Measurements from ENCODE around the gene MED13L.

The MED13L gene

GRCh38 chr12:116138781-116139180 is 138.7 kb downstream of the MED13L start:
- no peak for TF ChIP-seq CTCF (IDR thresholded peaks at IDR 0.05; ENCODE audit: low read depth, low read length)
- no peaks in the 10 kb centered on the region for H3K9me3 ChIP-seq
- no peaks in the 10 kb centered on the region for H3K27me3 ChIP-seq
- no peak for DNase-seq
- H3K4me1 ChIP-seq: peaks cover 45% of the 10 kb centered on the region
- H3K36me3 ChIP-seq: no peaks in the 10 kb centered on the region
- no peak overlapping the region for H3K4me3 ChIP-seq (ENCODE audit: low read depth, low read length)

- H3K36me3 ChIP-seq: no peaks in the 10 kb centered on the region
- DNase-seq: no peak
- H3K9me3 ChIP-seq: no peaks in the 10 kb centered on the region
- no peak for TF ChIP-seq CTCF (IDR thresholded peaks at IDR 0.05; ENCODE audit: low read depth, low read length)
- no peak overlapping the region for H3K4me3 ChIP-seq (ENCODE audit: low read depth, low read length)
- no peaks in the 10 kb centered on the region for H3K27me3 ChIP-seq
- peaks cover 44% of the 10 kb centered on the region for H3K4me1 ChIP-seq
Measured at GRCh38 chr12:116138364-116138763, 139.1 kb downstream of the MED13L start.

GRCh38 chr12:116137318-116137717 is 140.2 kb downstream of the MED13L start:
- Histone ChIP-seq H3K36me3 (no peaks in the 10 kb centered on the region), H3K4me1 (peaks cover 42% of the 10 kb centered on the region), H3K4me3 (ENCODE audit: low read depth, low read length) (no peak overlapping the region), H3K9me3 (no peaks in the 10 kb centered on the region), H3K27me3 (no peaks in the 10 kb centered on the region)
- no peak for TF ChIP-seq CTCF (IDR thresholded peaks at IDR 0.05; ENCODE audit: low read depth, low read length)
- no peak for DNase-seq

- H3K4me1 ChIP-seq: peaks cover 33% of the 10 kb centered on the region
- no peaks in the 10 kb centered on the region for H3K9me3 ChIP-seq
- TF ChIP-seq CTCF (IDR thresholded peaks at IDR 0.05; ENCODE audit: low read depth, low read length): no peak
- H3K4me3 ChIP-seq (ENCODE audit: low read depth, low read length): no peak overlapping the region
- no peaks in the 10 kb centered on the region for H3K27me3 ChIP-seq
- no peaks in the 10 kb centered on the region for H3K36me3 ChIP-seq
- no peak for DNase-seq
Measured at GRCh38 chr12:116136340-116136739, 141.2 kb downstream of the MED13L start.

GRCh38 chr12:116135209-116135930 is 142.1 kb downstream of the MED13L start:
- DNase-seq: peak; percentile 69
- H3K4me3 ChIP-seq (ENCODE audit: low read depth, low read length): no peak overlapping the region
- no peaks in the 10 kb centered on the region for H3K27me3 ChIP-seq
- H3K4me1 ChIP-seq: peaks cover 39% of the 10 kb centered on the region
- H3K36me3 ChIP-seq: no peaks in the 10 kb centered on the region
- H3K9me3 ChIP-seq: no peaks in the 10 kb centered on the region
- no peak for TF ChIP-seq CTCF (IDR thresholded peaks at IDR 0.05; ENCODE audit: low read depth, low read length)

- DNase-seq: no peak
- peaks cover 35% of the 10 kb centered on the region for H3K4me1 ChIP-seq
- no peaks in the 10 kb centered on the region for H3K27me3 ChIP-seq
- H3K4me3 ChIP-seq (ENCODE audit: low read depth, low read length): no peak overlapping the region
- no peak for TF ChIP-seq CTCF (IDR thresholded peaks at IDR 0.05; ENCODE audit: low read depth, low read length)
- H3K9me3 ChIP-seq: no peaks in the 10 kb centered on the region
- H3K36me3 ChIP-seq: no peaks in the 10 kb centered on the region
Measured at GRCh38 chr12:116133636-116134214, 143.8 kb downstream of the MED13L start.

All from BE2C (cell line).